Caco-2 (cell line): ENCODE measurements around the gene PODXL2. TPM values are rescaled to one million over a fixed set of nuclear protein-coding genes. Genes with fewer than 3 reads are reported as not detected.

Experiments used
- BruUV-seq: library from RNA; stranded (reverse); fragments of 400-500 nt; replicated peaks from 2 replicates; lab custom pipeline; 2021; lab: Mats Ljungman, UMichigan
- CTCF ChIA-PET: fragments of 300-600 bp; sonication (Branson Sonifier 250); formaldehyde crosslinking; loops from one replicate; lab custom pipeline; 2022; ENCODE audit warnings: antibody characterized with exemption; lab: Charles Lee
- POLR2A ChIA-PET: fragments of 300-600 bp; sonication (Branson Sonifier 250); formaldehyde crosslinking; loops from one replicate; lab custom pipeline; 2022; ENCODE audit warnings: antibody characterized with exemption; lab: Charles Lee
- DNase-seq, 2 experiments: peaks; one replicate each; pipeline versions ENCODE4 v3.0.0 to v3.0.0-alpha.2; 2020 to 2022
- H3K27me3 ChIP-seq: replicated peaks from 2 replicates; pipeline ENCODE4 v1.6.0; 2011; ENCODE audit warnings: low read length; ENCODE audit not compliant: control insufficient read depth, insufficient read depth
- H3K36me3 ChIP-seq: 2 replicates; pipeline ENCODE4 v1.5.1; 2011; ENCODE audit warnings: low read length; ENCODE audit not compliant: control insufficient read depth, insufficient read depth
- H3K4me1 ChIP-seq: fragments of 250-450 bp; sonication (Bioruptor Pico); 2 replicates; pipeline ENCODE4 v1.5.1; 2020; ENCODE audit warnings: mild to moderate bottlenecking
- H3K4me3 ChIP-seq: 2 replicates; pipeline ENCODE4 v1.5.1; 2011; ENCODE audit warnings: low read depth, mild to moderate bottlenecking, control low read depth, low read length
- H3K9me3 ChIP-seq: fragments of 250-450 bp; sonication (Bioruptor Pico); 2 replicates; pipeline ENCODE4 v1.5.1; 2020; ENCODE audit warnings: mild to moderate bottlenecking, moderate library complexity
- H3K27ac Mint-ChIP-seq: one replicate; pipeline ENCODE4 v1.8.0; 2022; ENCODE audit warnings: mixed read lengths; ENCODE audit not compliant: unreplicated experiment
- H3K27me3 Mint-ChIP-seq: one replicate; pipeline ENCODE4 v1.8.0; 2022; ENCODE audit warnings: mixed read lengths; ENCODE audit not compliant: insufficient read depth, unreplicated experiment
- H3K36me3 Mint-ChIP-seq: one replicate; pipeline ENCODE4 v1.8.0; 2022; ENCODE audit warnings: mild to moderate bottlenecking, mixed read lengths; ENCODE audit not compliant: insufficient read depth, unreplicated experiment
- H3K4me1 Mint-ChIP-seq: one replicate; pipeline ENCODE4 v1.8.0; 2022; ENCODE audit warnings: low read depth, mixed read lengths; ENCODE audit not compliant: unreplicated experiment
- H3K4me3 Mint-ChIP-seq: one replicate; pipeline ENCODE4 v1.8.0; 2022; ENCODE audit warnings: mild to moderate bottlenecking, moderate library complexity, mixed read lengths; ENCODE audit not compliant: unreplicated experiment
- H3K9me3 Mint-ChIP-seq: one replicate; pipeline ENCODE4 v1.8.0; 2022; ENCODE audit warnings: mixed read lengths; ENCODE audit not compliant: unreplicated experiment
- CTCF ChIP-seq, 2 experiments: fragments of 200-600 bp in 1 of 2; IDR thresholded peaks; 1 replicate in 1 of 2; 2 replicates in 1 of 2; pipeline versions ENCODE4 v1.5.1 to v1.8.0; 2011 to 2022; ENCODE audit warnings: antibody characterized with exemption in 1 of 2, control low read depth in 1 of 2, inconsistent platforms in 1 of 2, low read depth in 1 of 2, low read length in 1 of 2, mild to moderate bottlenecking in 1 of 2, moderate library complexity in 1 of 2; ENCODE audit not compliant: insufficient read depth in 1 of 2, severe bottlenecking in 1 of 2, unreplicated experiment in 1 of 2
- intact Hi-C: fragments of 100-400 bp; cut with micrococcal nuclease; formaldehyde crosslinking; loops from one replicate; pipeline ENCODE4 v1.10.0; 2022; ENCODE audit not compliant: unreplicated experiment
- total RNA-seq: library from RNA; stranded (reverse); gene quantifications from 2 replicates; pipeline ENCODE4 v1.2.3, GENCODE V29; 2022

The PODXL2 gene
- total RNA-seq, 1 experiment from 2014 or later: 39.1 TPM

GRCh38 chr3:127692501-127693335, 63.7 kb downstream of the PODXL2 start:
- DNase-seq: no peak
- Histone ChIP-seq H3K4me1 (peaks cover 27% of the 10 kb centered on the region), H3K27me3 (no peaks in the 10 kb centered on the region), H3K36me3 (no peaks in the 10 kb centered on the region), H3K9me3 (no peaks in the 10 kb centered on the region), H3K4me3 (no peak overlapping the region)
- no peaks in the 10 kb centered on the region for H3K9me3 Mint-ChIP-seq
- CTCF ChIA-PET: interaction anchor here (0.7 to 1.0 kb wide), 2 partner anchors 9 to 12 kb away, joined by 3 to 6 read pairs; no protein-coding TSS in a partner anchor
- peak overlapping the region; percentile 28 for H3K27ac Mint-ChIP-seq
- H3K4me1 Mint-ChIP-seq: no peaks in the 10 kb centered on the region
- no peak for TF ChIP-seq CTCF (IDR thresholded peaks at IDR 0.05; ENCODE audit: insufficient read depth in 1 of 2, low read depth in 1 of 2, low read length in 1 of 2, severe bottlenecking in 1 of 2, unreplicated experiment in 1 of 2)
- H3K27me3 Mint-ChIP-seq: no peaks in the 10 kb centered on the region
- H3K36me3 Mint-ChIP-seq: peaks cover 4% of the 10 kb centered on the region
- no peak overlapping the region for H3K4me3 Mint-ChIP-seq
- POLR2A ChIA-PET: no interaction called here
- BruUV-seq: no TSS peak
- intact Hi-C loops: loop anchor here (5.0 kb wide), 1 partner anchor 40 kb away; no protein-coding TSS in a partner anchor

DNA sequence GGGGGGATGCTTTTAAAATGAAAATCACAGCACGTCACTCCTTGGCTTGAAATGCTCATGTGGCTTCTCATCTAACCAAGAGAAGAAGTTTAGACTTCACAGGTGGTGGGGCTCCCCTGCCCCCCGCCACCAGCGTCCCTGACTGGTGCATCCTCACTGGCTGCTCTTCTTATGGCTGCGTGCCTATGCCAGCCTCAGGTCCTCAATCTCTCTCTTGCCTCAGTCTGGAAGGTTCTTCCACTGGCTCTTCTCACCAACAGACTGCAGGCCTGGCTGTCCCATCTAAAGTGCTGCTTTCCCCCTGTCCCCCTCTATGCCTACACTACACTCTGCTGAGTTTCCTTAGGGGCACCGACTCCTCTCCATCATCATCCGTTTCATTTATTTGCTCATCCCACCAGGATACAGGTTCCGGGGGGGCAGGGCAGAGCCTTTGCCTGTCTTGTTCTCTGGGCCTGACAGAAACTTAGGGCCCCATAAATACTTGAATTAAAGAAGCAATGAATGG, 64.4 kb downstream of the PODXL2 start:
- TF ChIP-seq CTCF (IDR thresholded peaks at IDR 0.05; ENCODE audit: insufficient read depth in 1 of 2, low read depth in 1 of 2, low read length in 1 of 2, severe bottlenecking in 1 of 2, unreplicated experiment in 1 of 2): no peak
- intact Hi-C loops: loop anchor here (5.0 kb wide), 1 partner anchor 41 kb away; no protein-coding TSS in a partner anchor
- no peak for DNase-seq
- Mint-ChIP-seq H3K27ac (no peak overlapping the region), H3K27me3 (no peaks in the 10 kb centered on the region), H3K9me3 (no peaks in the 10 kb centered on the region), H3K36me3 (peaks cover 4% of the 10 kb centered on the region), H3K4me1 (no peaks in the 10 kb centered on the region), H3K4me3 (no peak overlapping the region)
- no peak overlapping the region for H3K4me3 ChIP-seq
- no peaks in the 10 kb centered on the region for H3K27me3 ChIP-seq
- no TSS peak for BruUV-seq
- H3K4me1 ChIP-seq: peaks cover 27% of the 10 kb centered on the region
- POLR2A ChIA-PET: no interaction called here
- no peaks in the 10 kb centered on the region for H3K36me3 ChIP-seq
- CTCF ChIA-PET: interaction anchor here (1.5 kb wide), 1 partner anchor 10 kb away, joined by 13 read pairs; no protein-coding TSS in a partner anchor
- no peaks in the 10 kb centered on the region for H3K9me3 ChIP-seq

DNA sequence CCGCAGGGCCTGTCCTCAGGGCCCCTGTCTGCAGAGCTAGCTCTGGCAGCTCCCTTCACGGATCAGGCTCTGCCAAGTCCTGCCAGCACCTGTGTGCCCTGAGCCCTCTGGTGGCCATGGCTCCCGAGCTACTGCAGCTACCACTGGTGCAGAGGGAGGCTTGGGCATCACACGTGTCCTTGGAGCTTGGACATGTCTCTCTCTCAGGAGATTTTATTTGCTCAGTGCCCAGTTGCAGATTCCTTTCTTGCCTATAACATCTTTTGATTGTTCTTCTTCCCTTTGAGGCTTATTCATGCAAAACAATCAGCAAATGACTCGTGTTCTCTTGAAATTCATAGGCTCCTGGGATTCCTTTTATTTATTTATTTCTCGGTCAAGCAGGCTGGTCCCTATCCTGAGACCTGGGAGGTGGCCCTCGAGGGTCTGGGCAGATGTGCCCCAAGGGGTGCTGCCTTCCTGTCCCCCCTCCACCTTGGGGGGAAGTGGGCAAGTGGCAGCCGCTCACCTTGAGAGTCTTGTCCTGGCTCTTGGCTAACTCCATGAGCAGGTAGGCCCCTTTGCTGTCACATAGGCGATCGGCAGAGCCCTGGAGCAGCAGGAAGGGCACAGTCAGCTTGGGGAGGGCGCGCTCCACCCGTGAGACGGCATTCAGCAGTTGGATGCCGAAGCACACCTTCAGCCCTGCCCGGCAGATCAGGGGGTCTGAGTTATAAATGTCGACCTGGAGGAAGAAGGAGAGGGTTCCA, 65.7 kb downstream of the PODXL2 start:
- no peaks in the 10 kb centered on the region for H3K36me3 ChIP-seq
- ChIA-PET CTCF (interaction anchor here (0.5 to 1.5 kb wide), 5 partner anchors 11 to 120 kb away, joined by 3 to 13 read pairs (median 3); partner anchors contain the start of gene TPRA1), POLR2A (no interaction called here)
- no peaks in the 10 kb centered on the region for H3K27me3 ChIP-seq
- no peaks in the 10 kb centered on the region for H3K9me3 ChIP-seq
- Mint-ChIP-seq H3K4me1 (no peaks in the 10 kb centered on the region), H3K4me3 (no peak overlapping the region), H3K36me3 (peaks cover 4% of the 10 kb centered on the region), H3K27me3 (no peaks in the 10 kb centered on the region), H3K27ac (no peak overlapping the region), H3K9me3 (no peaks in the 10 kb centered on the region)
- H3K4me1 ChIP-seq: peaks cover 21% of the 10 kb centered on the region
- intact Hi-C loops: loop anchor here (5.0 kb wide), 1 partner anchor 42 kb away; no protein-coding TSS in a partner anchor
- H3K4me3 ChIP-seq: no peak overlapping the region
- no TSS peak for BruUV-seq
- peak in 1 of 2 experiments; percentile 55 for DNase-seq
- TF ChIP-seq CTCF (IDR thresholded peaks at IDR 0.05; ENCODE audit: insufficient read depth in 1 of 2, low read depth in 1 of 2, low read length in 1 of 2, severe bottlenecking in 1 of 2, unreplicated experiment in 1 of 2): peak in 1 of 2 experiments; percentile 60
